Heart right ventricle (tissue), 16 donors: ENCODE data around the gene PIGM. TPM values are rescaled to one million over a fixed set of nuclear protein-coding genes. Genes with fewer than 3 reads are reported as not detected.

Source experiments
- ATAC-seq, 8 donors: fragments of 200-7000 bp; cut with Tn5 transposase; one replicate each; pipeline ENCODE4 v1.9.1; 2020; ENCODE audit warnings: mild to moderate bottlenecking in 8 of 8, moderate library complexity in 8 of 8, moderate number of reproducible peaks in 1 of 8
- DNase-seq, 2 donors: peaks; one replicate each; pipeline ENCODE4 v3.0.0-alpha.2; 2020
- H3K27ac ChIP-seq, 10 donors: fragments of 200-600 bp; sonication (generic) in 2 of 10; one replicate each; pipeline versions ENCODE4 v1.5.0 to v1.8.0; 2020 to 2022; ENCODE audit warnings: mild to moderate bottlenecking in 3 of 10
- H3K27me3 ChIP-seq, 7 donors: fragments of 200-600 bp; one replicate each; pipeline ENCODE4 v1.8.0; 2021 to 2022; ENCODE audit warnings: mild to moderate bottlenecking in 2 of 7
- H3K36me3 ChIP-seq, 9 donors: fragments of 200-600 bp; sonication (generic) in 1 of 9; one replicate each; pipeline versions ENCODE4 v1.5.0 to v1.8.0; 2020 to 2022; ENCODE audit warnings: mild to moderate bottlenecking in 2 of 9
- H3K4me1 ChIP-seq, 9 donors: fragments of 200-600 bp; sonication (generic) in 1 of 9; one replicate each; pipeline versions ENCODE4 v1.5.0 to v1.8.0; 2020 to 2022; ENCODE audit warnings: mild to moderate bottlenecking in 4 of 9
- H3K4me3 ChIP-seq, 10 donors: fragments of 200-600 bp; sonication (generic) in 2 of 10; one replicate each; pipeline versions ENCODE4 v1.5.0 to v1.8.0; 2020 to 2022; ENCODE audit warnings: mild to moderate bottlenecking in 7 of 10, moderate library complexity in 2 of 10
- H3K9me3 ChIP-seq, 11 donors: fragments of 200-600 bp in 10 of 11; sonication (generic) in 2 of 11; one replicate each; pipeline versions ENCODE4 v1.5.0 to v1.8.0; 2013 to 2022; ENCODE audit warnings: mild to moderate bottlenecking in 2 of 11, control low read depth in 1 of 11, moderate library complexity in 1 of 11
- CTCF ChIP-seq, 9 donors: fragments of 200-600 bp; sonication (generic) in 2 of 9; IDR thresholded peaks; one replicate each; pipeline versions ENCODE4 v1.5.0 to v1.8.0; 2021 to 2022; ENCODE audit warnings: antibody characterized with exemption in 9 of 9, mild to moderate bottlenecking in 5 of 9, moderate library complexity in 1 of 9
- WGBS, 2 donors: extraction: QIAGEN DNeasy Blood & Tissue Kit; methylation state at CpG; one replicate each; pipeline ENCODE4 v1.1.7; 2013; ENCODE audit warnings: inconsistent platforms in 1 of 2; 5-methylcytosine and 5-hydroxymethylcytosine counted together
- intact Hi-C, 10 donors: fragments of 100-400 bp; cut with DNase I; formaldehyde crosslinking; loops; one replicate each; pipeline versions ENCODE4 v1.11.1 to v1.14.2; 2022
- polyA plus RNA-seq, 2 donors: library from polyadenylated mRNA; stranded (reverse); fragments of 200-250 nt; gene quantifications; one replicate each; pipeline ENCODE4 v1.2.3, GENCODE V29; 2013
- total RNA-seq, 10 donors: library from RNA; stranded (reverse); fragmentation: NEBNext Ultra II Directional in 3 of 10; extraction: Animal tissue kit (Norgen Biotek cat#: 25700) in 3 of 10; gene quantifications; one replicate each; pipeline versions ENCODE4 v1.2.1 to v1.2.4, GENCODE V29; 2021 to 2023
- donor health status: Arrhythmogenic right ventricular cardiomyopathy.
- donor health status: ischemic (EF 13 %, LVEDD 7.1; RV severe dilation, severe dysfunction).
- donor health status: healthy with polysubstance abuse.
- donor health status: DM: no; HTN: yes; CAD: no.
- donor health status: DM: no; HTN: no; CAD: no.
- donor health status: ischemic (EF 25% LVEDD 6.9; RV normal size, moderate dysfunction).
- donor health status: ischemic (EF 25% LVEDD 5.7; RV mildly dilated, moderate dysfunction).
- donor health status: healthy.
- donor health status: DM: yes; HTN: yes; CAD: no.
- donor health status: Ischemic cardiomyopathy.
- donor health status: ischemic (EF 35%, LVEDD 5.7; RV mildly dilated, moderate dysfunction).
- donor health status: nonischemic (EF 11% LVEDD 7.7; RV severe dilation, severe dysfunction).
- donor health status: DM: yes; HTN: yes; CAD: no.
- donor health status: PGD.
- donor health status: ischemic (EF 29% LVEDD 5.4; RV normal size, mild dysfunction).
- donor health status: nonischemic (EF 23%, LVEDD 6.1; RV moderate dilation, normal function).

PIGM gene
- total and polyA plus RNA-seq, 12 donors: 1.5 to 3.0 (median 2.5) TPM

- WGBS, 2 donors: 88 to 95% methylated on average over 3 of the region's 3 CpGs
Measured at GRCh38 chr1:159979257-159979656, 52.5 kb downstream of the PIGM start.

GRCh38 chr1:159978107-159978398 is 53.7 kb downstream of the PIGM start:
- H3K27ac ChIP-seq: no peak overlapping the region
- no peaks in the 10 kb centered on the region for H3K9me3 ChIP-seq
- H3K4me3 ChIP-seq: no peak overlapping the region
- 78 to 81% methylated on average over 2 of the region's 2 CpGs for WGBS, 2 donors
- DNase-seq (no peak), ATAC-seq (no peak)
- H3K4me1 ChIP-seq: no peaks in the 10 kb centered on the region
- no peak for TF ChIP-seq CTCF (IDR thresholded peaks at IDR 0.05)
- intact Hi-C loops: no loop called here
- H3K27me3 ChIP-seq: peaks cover 0 to 43% (median 0%) of the 10 kb centered on the region in 7 donors
- no peaks in the 10 kb centered on the region for H3K36me3 ChIP-seq

More at GRCh38 chr1:159979257-159979656, 52.5 kb downstream of the PIGM start:
- DNase-seq (no peak), ATAC-seq (no peak)
- H3K27me3 ChIP-seq: peaks cover 0 to 36% (median 0%) of the 10 kb centered on the region in 7 donors
- no peaks in the 10 kb centered on the region for H3K9me3 ChIP-seq
- H3K4me1 ChIP-seq: no peaks in the 10 kb centered on the region
- H3K27ac ChIP-seq: no peak overlapping the region
- TF ChIP-seq CTCF (IDR thresholded peaks at IDR 0.05): no peak
- no peak overlapping the region for H3K4me3 ChIP-seq
- intact Hi-C loops: no loop called here
- H3K36me3 ChIP-seq: no peaks in the 10 kb centered on the region

GRCh38 chr1:159977364-159978106 is 54.3 kb downstream of the PIGM start:
- no peak for DNase-seq
- no peaks in the 10 kb centered on the region for H3K4me1 ChIP-seq
- peaks cover 0 to 43% (median 0%) of the 10 kb centered on the region in 7 donors for H3K27me3 ChIP-seq
- H3K4me3 ChIP-seq: no peak overlapping the region
- no peak for ATAC-seq
- intact Hi-C loops: no loop called here
- WGBS, 2 donors: 83 to 84% methylated on average over 6 of the region's 6 CpGs
- TF ChIP-seq CTCF (IDR thresholded peaks at IDR 0.05): no peak
- H3K27ac ChIP-seq: no peak overlapping the region
- H3K9me3 ChIP-seq: no peaks in the 10 kb centered on the region
- no peaks in the 10 kb centered on the region for H3K36me3 ChIP-seq

Other genes with a start within 250 kb of the PIGM start
- 1 to 10 TPM in 1 of 10 donors, under 1 TPM in 1, not detected in 8; 0.87 to 3.0 TPM for gene FCRL6, start 229.6 kb downstream of the PIGM start, total RNA-seq
- under 1 TPM in 1 of 2 donors, not detected in 1; 0.12 TPM for gene FCRL6, start 229.6 kb downstream of the PIGM start, polyA plus RNA-seq
- gene SLAMF8, start 205.1 kb downstream of the PIGM start, total RNA-seq: 10 to 100 TPM in 1 of 10 donors, 1 to 10 TPM in 4, under 1 TPM in 5; 0.30 to 24.4 (median 0.97) TPM
- gene SLAMF8, start 205.1 kb downstream of the PIGM start, polyA plus RNA-seq: 1 to 10 TPM in 1 of 2 donors, under 1 TPM in 1; 0.95 to 1.4 TPM
- gene VSIG8, start 169.3 kb downstream of the PIGM start, total RNA-seq: not detected
- under 1 TPM in 1 of 2 donors, not detected in 1; 0.44 TPM for gene VSIG8, start 169.3 kb downstream of the PIGM start, polyA plus RNA-seq
- gene CFAP45, start 131.8 kb downstream of the PIGM start, total RNA-seq: 1 to 10 TPM in 1 of 10 donors, under 1 TPM in 9; 0.17 to 1.5 (median 0.47) TPM
- 1 to 10 TPM in 1 of 2 donors, under 1 TPM in 1; 0.70 to 1.4 TPM for gene CFAP45, start 131.8 kb downstream of the PIGM start, polyA plus RNA-seq
- gene TAGLN2, start 106.5 kb downstream of the PIGM start, total RNA-seq: 100 to 1,000 TPM in 4 of 10 donors, 10 to 100 TPM in 6; 65.9 to 228 (median 92.5) TPM
- 100 to 1,000 TPM; 131 to 283 TPM for gene TAGLN2, start 106.5 kb downstream of the PIGM start, polyA plus RNA-seq
- under 1 TPM in 3 of 10 donors, not detected in 7; 0.07 to 0.15 (median 0.08) TPM for gene IGSF9, start 86.4 kb downstream of the PIGM start, total RNA-seq
- gene IGSF9, start 86.4 kb downstream of the PIGM start, polyA plus RNA-seq: under 1 TPM; 0.03 to 0.15 TPM
- gene SLAMF9, start 77.8 kb downstream of the PIGM start, total RNA-seq: not detected
- gene SLAMF9, start 77.8 kb downstream of the PIGM start, polyA plus RNA-seq: under 1 TPM in 1 of 2 donors, not detected in 1; 0.13 TPM
- 1 to 10 TPM in 1 of 10 donors, not detected in 9; 1.9 TPM for gene KCNJ10, start 38.2 kb upstream of the PIGM start, total RNA-seq
- gene KCNJ10, start 38.2 kb upstream of the PIGM start, polyA plus RNA-seq: under 1 TPM in 1 of 2 donors, not detected in 1; 0.09 TPM
- under 1 TPM in 3 of 10 donors, not detected in 7; 0.06 to 0.09 (median 0.07) TPM for gene KCNJ9, start 49.5 kb upstream of the PIGM start, total RNA-seq
- under 1 TPM in 1 of 2 donors, not detected in 1; 0.01 TPM for gene KCNJ9, start 49.5 kb upstream of the PIGM start, polyA plus RNA-seq
- 10 to 100 TPM; 17.0 to 42.2 (median 20.6) TPM for gene IGSF8, start 66.6 kb upstream of the PIGM start, total RNA-seq
- 10 to 100 TPM; 13.4 to 27.1 TPM for gene IGSF8, start 66.6 kb upstream of the PIGM start, polyA plus RNA-seq
- 100 to 1,000 TPM; 108 to 342 (median 207) TPM for gene ATP1A2, start 83.8 kb upstream of the PIGM start, total RNA-seq
- 10 to 100 TPM; 14.2 to 83.8 TPM for gene ATP1A2, start 83.8 kb upstream of the PIGM start, polyA plus RNA-seq
- 1 to 10 TPM in 1 of 10 donors, under 1 TPM in 4, not detected in 5; 0.14 to 1.5 (median 0.50) TPM for gene ATP1A4, start 119.6 kb upstream of the PIGM start, total RNA-seq
- gene ATP1A4, start 119.6 kb upstream of the PIGM start, polyA plus RNA-seq: under 1 TPM; 0.04 to 0.29 TPM
- gene CASQ1, start 158.6 kb upstream of the PIGM start, total RNA-seq: 10 to 100 TPM; 17.5 to 68.9 (median 45.4) TPM
- 10 to 100 TPM; 27.4 to 39.3 TPM for gene CASQ1, start 158.6 kb upstream of the PIGM start, polyA plus RNA-seq
- 100 to 1,000 TPM; 213 to 451 (median 271) TPM for gene PEA15, start 173.4 kb upstream of the PIGM start, total RNA-seq
- gene PEA15, start 173.4 kb upstream of the PIGM start, polyA plus RNA-seq: 100 to 1,000 TPM; 244 to 536 TPM
- 100 to 1,000 TPM; 122 to 171 (median 154) TPM for gene DCAF8, start 230.6 kb upstream of the PIGM start, total RNA-seq
- gene DCAF8, start 230.6 kb upstream of the PIGM start, polyA plus RNA-seq: 100 to 1,000 TPM in 1 of 2 donors, 10 to 100 TPM in 1; 47.1 to 101 TPM